Measurements from ENCODE around the gene SYPL1. TPM values are rescaled to one million over a fixed set of nuclear protein-coding genes. Genes with fewer than 3 reads are reported as not detected.

The SYPL1 gene
- total and polyA plus RNA-seq, 2 donors (not counting 3 experiments of a cell fraction or from before 2014, with no cell fraction given) = 59.8 to 67.1 TPM

DNA sequence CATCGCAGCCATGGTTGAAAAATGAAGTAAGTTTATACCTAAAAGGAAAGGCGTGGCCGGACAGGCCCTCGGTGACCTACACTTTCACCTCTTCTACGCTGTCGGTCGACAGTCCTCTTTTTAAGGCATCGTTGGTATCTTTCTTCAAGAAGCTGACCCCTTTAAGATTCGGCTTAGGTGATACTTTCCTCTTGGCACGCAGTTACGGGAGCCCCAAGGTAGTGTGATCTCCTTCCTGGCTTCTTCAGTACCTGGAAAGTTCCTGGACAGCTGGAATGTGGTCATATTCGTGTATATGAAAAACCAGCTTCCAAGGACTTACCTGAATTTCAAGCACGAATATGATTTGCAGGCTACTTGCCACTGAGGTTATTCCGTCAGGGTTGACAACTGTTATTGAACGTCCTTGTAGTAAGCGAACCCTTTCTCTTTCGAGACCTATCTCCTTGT lies 885 bp upstream of the SYPL1 start:
- ChIA-PET POLR2A (interaction anchor here (1.4 kb wide), 2 partner anchors 16 to 41 kb away, joined by 3 to 7 read pairs; no protein-coding TSS in a partner anchor), CTCF (interaction anchor here (1.5 to 2.6 kb wide), 3 partner anchors 12 to 40 kb away, joined by 3 to 14 read pairs (median 10); no protein-coding TSS in a partner anchor)
- DNase-seq (ENCODE audit: low read depth, low spot score) (peak; percentile 13), FAIRE-seq (no peak)
- intact Hi-C loops (cut with micrococcal nuclease) (loop anchor here (2.0 kb wide), 1 partner anchor 48 kb away; no protein-coding TSS in a partner anchor), dilution Hi-C loops (cut with MboI; ENCODE audit: extremely low pct_ligation_motif_present, low sequenced_read_pairs) (no loop called here)
- H3K27me3 ChIP-seq (ENCODE audit: control insufficient read depth in 2 of 2, insufficient read depth in 2 of 2, low read length in 2 of 2) = no peaks in the 10 kb centered on the region
- H4K20me1 ChIP-seq (replicated peaks; ENCODE audit: control insufficient read depth, extremely low read depth, insufficient read depth, low read length) = no peaks in the 10 kb centered on the region
- peak overlapping the region in 1 of 3 experiments; percentile 52 for H3K4me3 ChIP-seq (replicated peaks in 1 of 3; ENCODE audit: insufficient read depth in 1 of 3, low read depth in 1 of 3, low read length in 3 of 3)
- no peak overlapping the region for H3K27ac ChIP-seq (ENCODE audit: insufficient read depth, low read depth, low read length)
- no peaks in the 10 kb centered on the region for H3K36me3 ChIP-seq (ENCODE audit: control insufficient read depth in 2 of 2, extremely low read depth in 1 of 2, insufficient read depth in 2 of 2, low read length in 2 of 2)
- no peaks in the 10 kb centered on the region for H3K9me1 ChIP-seq (replicated peaks; ENCODE audit: control insufficient read depth, extremely low read depth, insufficient read depth, low read length)
- H3K4me1 ChIP-seq (ENCODE audit: control insufficient read depth, extremely low read depth, insufficient read depth, low read length) = peaks cover 12% of the 10 kb centered on the region
- H2AFZ ChIP-seq (ENCODE audit: low read depth, low read length) = peak overlapping the region; percentile 96
- peak overlapping the region; percentile 87 for H3K4me2 ChIP-seq (ENCODE audit: insufficient read depth, low read length)
- no peak for TF ChIP-seq MYC (IDR thresholded peaks at IDR 0.05; ENCODE audit: low read depth, low read length)
- TF ChIP-seq FOS (IDR thresholded peaks at IDR 0.05; ENCODE audit: borderline replicate concordance, insufficient read depth, low read length) = no peak
- TF ChIP-seq GATA2 (IDR thresholded peaks at IDR 0.05; ENCODE audit: insufficient read depth, insufficient read length, low read depth, low read length) = no peak
- TF ChIP-seq, protein P1, sequence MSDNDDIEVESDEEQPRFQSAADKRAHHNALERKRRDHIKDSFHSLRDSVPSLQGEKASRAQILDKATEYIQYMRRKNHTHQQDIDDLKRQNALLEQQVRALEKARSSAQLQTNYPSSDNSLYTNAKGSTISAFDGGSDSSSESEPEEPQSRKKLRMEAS (IDR thresholded peaks at IDR 0.05; ENCODE audit: insufficient read depth, insufficient read length) = no peak
- TF ChIP-seq JUN (IDR thresholded peaks at IDR 0.05; ENCODE audit: borderline replicate concordance, insufficient read depth, insufficient read length, low read depth) = no peak
- TF ChIP-seq, protein P2, sequence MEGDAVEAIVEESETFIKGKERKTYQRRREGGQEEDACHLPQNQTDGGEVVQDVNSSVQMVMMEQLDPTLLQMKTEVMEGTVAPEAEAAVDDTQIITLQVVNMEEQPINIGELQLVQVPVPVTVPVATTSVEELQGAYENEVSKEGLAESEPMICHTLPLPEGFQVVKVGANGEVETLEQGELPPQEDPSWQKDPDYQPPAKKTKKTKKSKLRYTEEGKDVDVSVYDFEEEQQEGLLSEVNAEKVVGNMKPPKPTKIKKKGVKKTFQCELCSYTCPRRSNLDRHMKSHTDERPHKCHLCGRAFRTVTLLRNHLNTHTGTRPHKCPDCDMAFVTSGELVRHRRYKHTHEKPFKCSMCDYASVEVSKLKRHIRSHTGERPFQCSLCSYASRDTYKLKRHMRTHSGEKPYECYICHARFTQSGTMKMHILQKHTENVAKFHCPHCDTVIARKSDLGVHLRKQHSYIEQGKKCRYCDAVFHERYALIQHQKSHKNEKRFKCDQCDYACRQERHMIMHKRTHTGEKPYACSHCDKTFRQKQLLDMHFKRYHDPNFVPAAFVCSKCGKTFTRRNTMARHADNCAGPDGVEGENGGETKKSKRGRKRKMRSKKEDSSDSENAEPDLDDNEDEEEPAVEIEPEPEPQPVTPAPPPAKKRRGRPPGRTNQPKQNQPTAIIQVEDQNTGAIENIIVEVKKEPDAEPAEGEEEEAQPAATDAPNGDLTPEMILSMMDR (IDR thresholded peaks at IDR 0.05; ENCODE audit: extremely low read depth in 1 of 2, insufficient read depth in 1 of 2, low read depth in 1 of 2, low read length in 2 of 2) = no peak
- no peak for TF ChIP-seq POLR2AphosphoS5 (IDR thresholded peaks at IDR 0.05; ENCODE audit: insufficient read depth, low read depth, low read length)
- TF ChIP-seq EZH2 (IDR thresholded peaks at IDR 0.05; ENCODE audit: borderline replicate concordance, low read depth, low read length, severe bottlenecking) = no peak
- no peak for TF ChIP-seq POLR2A (IDR thresholded peaks at IDR 0.05; ENCODE audit: low read depth, low read length)
- no TSS peak for BruUV-seq (replicated peaks)
- peaks cover 38% of the 10 kb centered on the region for H3K79me2 ChIP-seq (ENCODE audit: control insufficient read depth, insufficient read depth, low read length)
- H3K9ac ChIP-seq (replicated peaks; ENCODE audit: extremely low read depth, insufficient read depth, low read length) = peak overlapping the region; percentile 67
- H3K9me3 ChIP-seq (replicated peaks; ENCODE audit: control insufficient read depth, insufficient read depth, low read length) = no peaks in the 10 kb centered on the region

All from endothelial cell of umbilical vein (primary cell).